Dermis microvascular lymphatic vessel endothelial cell (primary cell): ENCODE measurements around the gene STOML1. TPM values are rescaled to one million over a fixed set of nuclear protein-coding genes. Genes with fewer than 3 reads are reported as not detected.
A peak's percentile ranks its signal among the peaks of the same experiment; 100 is the strongest.
"Not testable (repeated sequence)": the region's sequence is repeated elsewhere in the genome, so short reads cannot be mapped to it uniquely, and the experiment has no call there.

Experiments used
- DNase-seq, 2 donors: peaks; one replicate each; pipeline versions ENCODE4 v3.0.0 to v3.0.0-alpha.2; 2010; ENCODE audit warnings: low read depth in 2 of 2
- total RNA-seq: library from RNA; depleted of rRNA; stranded (reverse); fragments of >200 nt; gene quantifications from 2 replicates; pipeline ENCODE4 v1.2.1, GENCODE V29; 2014

Gene STOML1
- total RNA-seq, 1 donor from 2014 or later = 8.6 TPM

DNA sequence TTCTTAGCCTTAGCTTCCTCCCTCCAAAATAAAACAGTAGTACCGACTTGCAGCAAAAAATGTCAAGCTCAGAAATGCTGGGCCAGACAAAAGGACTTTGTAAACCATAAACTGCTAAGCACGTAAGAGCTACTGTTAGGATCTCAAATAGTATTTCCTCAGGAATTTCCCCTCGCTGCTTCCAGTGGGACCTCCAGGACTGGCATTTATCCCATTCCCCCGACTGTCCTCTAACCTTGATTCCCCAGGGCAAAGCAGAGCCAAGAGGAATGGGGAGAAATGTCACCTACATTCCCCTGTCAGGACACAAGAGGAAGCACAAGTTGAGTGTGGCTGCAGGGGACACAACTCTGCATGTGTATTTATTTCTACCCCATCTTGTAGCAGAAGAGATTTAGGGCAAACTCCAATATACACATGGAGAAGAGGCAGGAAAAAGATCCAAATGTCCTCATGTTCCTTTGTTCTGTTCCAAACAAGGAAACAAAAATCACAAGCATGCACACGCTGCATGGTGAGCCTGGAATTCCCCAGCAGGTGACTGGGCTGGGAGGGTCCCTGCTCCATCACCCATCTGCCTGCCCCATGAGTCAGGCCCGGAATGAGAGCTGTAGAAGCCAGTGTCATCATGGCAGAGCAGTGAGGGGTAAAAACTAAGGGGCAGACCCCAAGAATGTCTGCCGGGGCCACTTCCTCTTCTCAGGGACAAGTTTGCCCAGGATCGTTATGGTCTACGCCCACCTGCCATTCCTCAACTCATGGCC, 4.2 kb downstream of the STOML1 start:
- DNase-seq = peak; percentile 85 to 87

DNA sequence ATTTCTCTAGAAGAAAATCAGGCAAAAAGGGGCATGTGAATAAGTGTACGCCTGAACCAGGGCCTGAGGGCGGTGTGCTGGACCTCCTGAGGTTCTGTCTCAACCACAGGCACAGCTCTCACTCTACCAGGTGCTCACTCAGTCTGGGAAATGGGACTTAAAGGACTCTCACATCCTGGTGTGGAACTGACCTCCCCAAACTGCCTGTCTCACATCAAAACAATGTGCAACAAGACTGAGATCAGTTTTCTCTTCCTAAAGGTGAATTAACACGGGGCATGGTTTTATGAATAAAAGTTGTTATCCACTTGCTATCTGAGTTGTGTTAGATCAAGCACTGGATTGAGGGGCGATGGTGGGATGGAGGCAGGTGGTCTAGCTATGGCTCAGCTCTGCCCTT, 4.8 kb downstream of the STOML1 start:
- DNase-seq = no peak

DNA sequence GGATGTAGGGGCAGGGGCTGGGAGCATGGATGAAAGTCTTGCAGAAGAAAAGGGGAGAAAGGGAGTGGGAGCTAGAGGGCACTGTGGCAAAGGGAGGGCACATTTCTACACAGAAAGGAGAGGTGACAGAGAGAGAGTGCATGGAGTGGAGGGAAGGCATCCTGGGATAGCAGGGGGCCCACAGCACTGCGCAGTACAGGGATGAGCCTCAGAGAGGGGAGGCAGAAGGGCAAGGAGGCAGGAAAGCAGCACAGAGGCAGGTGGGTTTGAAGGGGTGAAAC, 5.4 kb downstream of the STOML1 start:
- no peak for DNase-seq

DNA sequence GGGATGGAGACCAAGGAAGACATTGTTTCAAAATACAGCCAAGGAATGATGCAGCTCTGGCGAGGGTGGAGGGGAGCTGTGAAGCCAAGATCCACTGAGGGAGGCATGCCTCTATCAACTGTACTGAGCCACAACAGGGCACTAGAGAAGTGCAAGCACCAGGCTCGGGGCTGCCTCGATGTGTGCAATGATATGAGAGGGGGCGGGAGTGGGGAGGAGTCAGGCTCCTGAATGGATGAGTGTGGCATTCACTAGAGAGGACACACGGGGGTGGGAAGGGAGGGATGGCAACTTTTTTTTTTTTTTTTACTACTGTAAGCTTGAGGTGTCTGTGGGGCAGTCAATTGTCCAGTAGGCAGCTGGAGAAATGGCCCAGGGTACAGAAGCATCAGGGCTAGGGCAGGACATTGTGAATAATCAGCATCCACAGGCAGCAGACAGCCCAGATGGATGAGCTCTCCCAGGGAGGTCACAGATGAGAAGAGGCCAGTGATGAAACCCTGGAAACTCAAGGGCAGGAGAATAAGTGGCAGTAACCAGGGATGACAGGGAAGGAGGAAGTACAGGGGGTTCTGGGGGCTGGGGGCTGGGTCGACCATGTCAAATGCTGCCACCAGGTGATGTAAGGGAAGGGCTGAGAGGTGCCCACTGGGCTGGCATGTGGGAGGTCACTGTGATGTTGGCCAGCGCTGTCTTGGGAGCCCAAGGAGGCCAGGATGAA, 5.9 kb downstream of the STOML1 start:
- no peak for DNase-seq

DNA sequence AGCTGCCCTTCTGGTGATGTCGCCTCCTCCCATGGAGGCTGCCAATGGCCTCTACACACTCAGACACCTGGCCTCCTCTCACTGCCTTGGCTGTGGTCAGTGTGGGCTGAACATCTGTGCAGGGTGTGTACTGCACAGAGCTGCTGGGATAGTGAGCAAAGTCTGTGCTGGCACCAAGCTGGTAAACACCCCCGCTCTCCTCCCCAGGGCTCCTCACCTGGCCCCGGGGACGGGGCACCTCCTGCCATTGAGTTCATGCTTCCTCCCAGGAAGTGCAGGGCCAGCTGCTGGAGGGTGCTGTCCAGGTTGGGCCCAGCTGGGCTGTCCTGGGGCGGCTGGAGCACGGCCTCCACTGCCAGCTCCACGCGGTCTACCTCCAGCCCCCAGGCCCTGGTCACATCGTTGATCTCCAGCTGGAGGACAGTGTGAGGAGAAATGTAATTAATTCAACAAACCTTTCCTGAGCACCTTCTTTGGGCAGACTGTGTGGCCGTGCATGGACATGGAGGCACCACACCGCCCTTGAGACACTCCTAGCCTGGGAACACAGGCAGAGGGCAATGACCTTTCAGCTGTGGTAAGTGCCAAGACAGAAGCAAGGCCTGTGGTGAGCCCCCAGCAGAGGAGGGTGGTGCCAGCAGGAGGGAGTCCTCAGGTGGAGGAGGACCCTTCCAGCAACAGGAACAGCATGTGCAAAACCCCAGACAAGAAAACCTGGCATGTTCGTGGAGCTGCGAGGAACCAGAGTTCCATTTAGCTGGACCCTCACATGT, 6.8 kb downstream of the STOML1 start:
- no peak for DNase-seq

DNA sequence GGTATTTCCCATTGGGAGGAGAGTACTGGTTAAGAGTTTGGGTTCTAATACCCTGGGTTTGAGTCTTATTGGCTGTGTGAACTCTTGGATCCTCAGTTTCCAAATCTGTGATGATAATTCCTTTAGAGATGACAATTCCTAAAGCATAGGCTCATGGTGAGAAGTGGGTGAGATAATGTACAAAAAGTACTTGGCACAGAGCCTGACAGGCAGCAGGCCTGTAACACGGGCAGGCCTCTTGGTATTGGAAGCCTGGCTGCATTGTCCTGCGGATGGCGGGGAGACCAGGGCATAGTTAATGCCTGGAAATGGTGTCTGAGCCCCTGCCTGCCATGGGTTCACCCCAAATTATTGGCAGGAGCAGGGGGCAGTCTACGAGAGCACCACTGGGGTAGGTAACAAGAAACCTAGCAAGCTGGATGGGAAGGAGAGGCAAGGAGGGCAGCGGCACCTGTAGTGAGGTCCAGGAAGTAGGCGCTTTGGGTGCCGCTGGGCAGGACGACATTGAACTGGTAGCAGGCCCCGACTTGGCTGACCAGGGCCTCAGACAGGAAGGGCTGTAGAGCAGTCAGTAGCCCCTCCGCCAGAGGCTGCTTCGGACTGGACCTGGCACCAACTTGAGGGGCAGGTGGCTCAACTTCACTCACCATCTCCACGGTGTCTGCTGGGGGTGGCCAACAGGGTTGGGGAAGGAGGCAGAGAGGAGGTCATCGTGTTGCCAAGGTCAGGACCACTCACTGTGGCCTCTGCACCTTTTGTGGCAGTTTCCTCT, 7.7 kb downstream of the STOML1 start:
- no peak for DNase-seq

DNA sequence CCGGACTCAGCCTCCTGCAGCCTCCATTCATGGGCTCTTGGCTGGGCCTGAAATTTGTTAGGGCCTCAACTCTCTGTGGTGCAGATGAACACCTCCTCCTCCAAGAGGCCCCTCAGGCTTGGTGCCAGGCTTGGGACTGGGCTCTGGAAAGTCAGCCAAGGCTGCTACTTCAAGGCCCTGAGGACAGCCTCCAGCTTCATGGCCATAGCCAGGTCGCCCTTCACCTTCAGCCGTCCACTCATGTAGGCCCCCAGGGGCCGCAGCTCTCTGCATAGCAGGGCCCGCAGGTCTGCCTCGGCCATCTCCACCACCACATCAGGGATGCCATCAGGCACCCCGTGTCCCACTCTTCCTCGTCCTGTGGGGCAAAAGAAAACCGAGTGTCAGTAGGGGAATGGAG, 8.3 kb downstream of the STOML1 start:
- no peak for DNase-seq

DNA sequence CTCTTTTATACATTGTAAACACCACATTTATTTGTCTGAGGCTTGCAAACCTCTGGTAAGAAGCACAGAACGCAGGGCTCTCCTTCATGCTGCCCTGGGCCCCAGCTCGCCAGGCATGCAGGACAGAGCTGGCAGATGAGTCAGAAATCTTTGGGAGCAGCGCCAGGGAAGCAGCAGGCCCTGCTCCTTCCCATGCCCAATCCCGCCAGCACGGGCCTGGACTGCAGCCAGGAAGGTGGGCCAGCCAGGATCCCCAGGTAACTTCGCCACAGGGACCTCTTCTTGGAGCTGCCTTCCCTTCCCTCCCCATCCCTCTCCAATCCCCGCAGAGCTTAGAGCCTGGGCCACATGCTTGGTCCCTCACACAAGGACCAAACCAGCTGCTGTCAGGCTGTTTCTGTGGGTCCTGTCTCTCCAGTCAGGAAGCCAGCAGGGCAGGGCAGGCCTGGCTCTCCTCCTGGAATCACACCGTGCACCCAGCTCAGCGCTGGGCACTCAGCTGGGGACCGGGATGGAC, 8.8 kb downstream of the STOML1 start:
- peak in 1 of 2 donors; percentile 67 for DNase-seq

DNA sequence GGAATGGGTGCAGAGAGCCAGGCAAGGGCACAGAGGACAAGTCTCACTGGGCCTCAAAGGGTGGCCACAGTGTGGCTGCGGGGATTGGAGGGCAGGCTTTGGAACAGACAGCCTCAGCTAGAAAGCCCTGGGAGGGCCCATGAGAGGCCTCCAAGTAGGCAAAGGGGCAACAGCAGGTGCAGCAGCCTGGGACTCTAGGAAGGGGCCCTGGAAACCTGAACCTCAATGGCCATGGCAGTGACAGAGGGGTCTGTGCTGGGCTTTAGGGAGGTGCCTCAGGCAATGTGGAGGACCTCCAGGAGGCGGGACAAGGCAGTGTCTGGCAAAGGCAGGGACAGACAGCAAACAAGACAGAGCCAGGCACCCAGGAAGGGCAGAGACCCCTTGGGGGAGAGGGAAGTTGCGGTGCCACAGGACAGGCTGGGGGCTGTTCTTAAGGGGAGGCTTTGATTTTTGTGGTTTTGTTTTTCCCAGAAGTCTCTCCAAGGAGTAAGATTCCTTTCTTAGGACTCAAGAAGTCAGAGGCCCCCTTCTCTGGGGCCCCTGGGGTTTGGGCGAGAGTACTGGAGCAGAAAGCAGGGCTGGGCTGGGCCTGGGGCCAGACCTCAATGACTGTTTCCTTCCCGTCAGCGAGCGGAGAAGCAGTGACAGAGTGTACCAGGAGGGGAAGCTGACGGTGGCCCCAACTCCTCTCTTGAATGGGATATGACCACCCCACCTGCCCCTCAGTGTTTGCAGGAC, 9.7 kb downstream of the STOML1 start:
- peak; percentile 41 to 62 for DNase-seq

DNA sequence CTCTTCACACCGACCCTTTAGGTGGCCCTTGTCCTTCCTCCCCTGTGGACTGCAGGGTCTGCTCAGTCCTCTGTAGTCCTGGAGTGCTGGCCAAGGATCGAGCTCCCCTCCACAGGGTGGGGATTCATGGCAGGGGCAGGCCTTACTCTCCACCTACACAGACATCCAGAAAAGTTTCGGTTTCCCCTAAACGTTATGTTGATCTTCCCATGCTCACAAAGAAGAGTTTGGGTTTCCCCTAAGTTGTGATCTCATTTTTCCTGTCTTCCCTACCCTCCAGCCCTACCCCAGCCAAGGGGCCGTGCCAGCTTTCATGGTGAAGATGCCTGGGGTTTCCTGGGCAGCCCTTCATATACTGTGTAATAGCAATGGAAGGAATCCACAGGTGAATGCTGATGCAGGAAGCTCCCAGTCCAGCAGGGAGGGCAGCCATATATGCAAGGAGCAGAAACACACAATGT, 10.3 kb downstream of the STOML1 start:
- peak in 1 of 2 donors; percentile 33 for DNase-seq

DNA sequence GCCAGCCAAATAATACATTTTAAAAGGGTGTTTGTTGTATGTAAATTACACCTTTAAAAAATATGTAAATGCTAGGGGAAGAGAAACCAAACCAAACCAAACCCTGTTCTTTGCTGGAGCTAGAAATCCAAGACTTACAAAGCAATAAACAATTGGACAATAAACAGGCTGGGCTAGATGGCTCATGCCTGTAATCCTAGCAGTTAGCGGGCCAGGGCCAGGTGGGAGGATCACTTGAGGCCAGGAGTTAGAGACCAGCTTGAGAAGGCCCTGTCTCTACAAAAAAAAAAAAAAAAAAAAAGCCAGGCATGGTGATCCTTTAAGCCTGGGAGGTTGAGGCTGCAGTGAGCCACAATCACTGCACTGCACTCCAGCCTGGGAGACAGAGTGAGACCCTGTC, 12.5 kb downstream of the STOML1 start:
- DNase-seq = no peak

DNA sequence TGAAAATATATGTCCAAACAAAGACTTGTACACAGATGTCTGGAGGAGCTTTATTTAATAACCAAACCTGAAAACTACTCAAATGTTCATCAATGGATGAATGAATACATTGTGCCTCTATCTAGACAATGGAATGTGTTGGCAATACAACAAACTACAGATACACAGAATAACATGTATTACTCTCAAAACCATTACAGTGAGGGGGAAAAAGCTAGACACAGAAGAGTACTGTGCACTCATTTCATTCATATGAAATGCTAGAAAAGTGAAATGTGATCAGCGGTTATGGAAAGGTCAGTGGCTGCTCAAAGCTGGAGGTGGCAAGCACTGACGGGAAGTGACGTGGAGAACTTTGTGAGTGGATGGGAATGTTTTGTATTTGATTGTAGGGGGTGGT, 13.2 kb downstream of the STOML1 start:
- DNase-seq = no peak

DNA sequence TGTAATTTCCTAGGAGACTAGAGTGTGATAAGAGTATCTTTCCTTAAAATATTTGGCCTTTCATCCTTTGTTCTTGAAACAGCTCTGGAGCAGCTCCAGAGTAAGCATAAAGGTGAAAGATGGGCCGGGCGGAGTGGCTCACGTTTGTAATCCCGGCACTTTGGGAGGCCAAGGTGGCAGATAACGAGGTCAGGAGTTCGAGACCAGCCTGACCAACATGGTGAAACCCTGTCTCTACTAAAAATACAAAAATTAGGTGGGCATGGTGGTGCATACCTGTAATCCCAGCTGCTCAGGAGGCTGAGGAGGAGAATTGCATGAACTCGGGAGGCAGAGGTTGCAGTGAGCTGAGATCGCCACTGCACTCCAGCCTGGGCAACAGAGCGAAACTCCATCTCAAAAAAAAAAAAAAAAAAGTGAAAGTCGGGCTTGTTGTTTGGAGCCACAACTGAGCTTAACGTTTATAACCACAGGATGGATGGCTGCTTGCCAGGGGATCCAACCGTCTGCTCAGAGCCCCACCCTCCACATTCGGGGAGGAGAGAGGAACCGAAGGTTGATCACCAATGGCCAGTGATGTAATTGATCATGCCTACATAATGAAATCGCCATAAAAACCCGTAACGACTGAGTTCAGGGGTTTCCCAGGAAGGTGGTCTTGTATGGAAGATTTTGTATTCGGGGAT, 16.5 kb downstream of the STOML1 start:
- not testable (repeated sequence) for DNase-seq

DNA sequence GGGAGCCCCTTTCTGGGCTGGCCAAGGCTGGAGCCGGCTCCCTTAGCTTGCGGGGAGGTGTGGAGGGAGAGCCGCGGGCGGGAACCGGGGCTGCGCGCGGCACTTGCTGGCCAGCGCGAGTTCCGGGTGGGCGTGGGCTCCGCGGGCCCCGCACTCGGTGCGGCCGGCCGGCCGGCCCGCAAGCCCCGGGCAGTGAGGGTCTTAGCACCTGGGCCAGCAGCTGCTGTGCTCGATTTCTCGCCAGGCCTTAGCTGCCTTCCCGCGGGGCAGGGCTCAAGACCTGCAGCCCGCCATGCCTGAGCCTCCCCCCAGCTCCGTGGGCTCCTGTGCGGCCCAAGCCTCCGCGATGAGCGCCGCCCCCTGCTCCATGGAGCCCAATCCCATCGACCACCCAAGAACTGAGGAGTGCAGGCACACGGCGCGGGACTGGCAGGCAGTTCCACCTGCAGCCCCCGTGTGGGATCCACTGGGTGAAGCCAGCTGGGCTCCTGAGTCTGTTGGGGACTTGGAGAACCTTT, 18.4 kb downstream of the STOML1 start:
- DNase-seq = not testable (repeated sequence)

DNA sequence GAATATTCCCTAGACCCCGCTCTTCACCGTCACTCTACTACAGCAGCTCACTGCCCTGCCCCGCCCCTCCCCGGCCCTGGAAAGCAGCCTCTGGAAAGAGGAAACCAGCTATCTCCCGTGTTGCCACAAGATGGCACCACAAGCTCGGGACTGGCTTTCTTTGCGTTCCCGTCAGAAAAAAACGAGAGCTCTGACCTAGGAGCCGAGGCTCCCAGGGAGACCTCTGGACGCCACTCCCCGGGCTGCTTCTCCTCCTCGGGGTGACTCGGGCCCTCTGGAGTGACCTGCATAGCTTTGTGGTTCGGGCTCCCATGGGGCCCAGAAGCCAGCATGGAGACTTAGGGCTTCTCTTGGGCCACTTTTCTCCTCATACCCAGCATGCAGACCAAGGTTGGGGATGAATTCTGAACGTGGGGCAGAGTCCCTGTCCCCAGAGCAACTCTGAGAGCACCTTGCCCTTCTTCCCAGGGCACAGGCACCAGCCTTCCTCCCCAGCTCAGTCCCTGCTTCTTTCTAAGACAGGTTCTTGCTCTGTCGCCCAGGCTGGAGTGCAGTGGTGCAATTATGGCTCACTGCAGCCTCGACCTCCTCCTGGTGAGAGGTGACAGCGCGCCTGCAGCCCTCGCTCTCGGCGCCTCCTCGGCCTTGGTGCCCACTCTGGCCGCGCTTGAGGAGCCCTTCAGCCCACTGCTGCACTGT, 19.0 kb downstream of the STOML1 start:
- DNase-seq = peak; percentile 72 to 81

DNA sequence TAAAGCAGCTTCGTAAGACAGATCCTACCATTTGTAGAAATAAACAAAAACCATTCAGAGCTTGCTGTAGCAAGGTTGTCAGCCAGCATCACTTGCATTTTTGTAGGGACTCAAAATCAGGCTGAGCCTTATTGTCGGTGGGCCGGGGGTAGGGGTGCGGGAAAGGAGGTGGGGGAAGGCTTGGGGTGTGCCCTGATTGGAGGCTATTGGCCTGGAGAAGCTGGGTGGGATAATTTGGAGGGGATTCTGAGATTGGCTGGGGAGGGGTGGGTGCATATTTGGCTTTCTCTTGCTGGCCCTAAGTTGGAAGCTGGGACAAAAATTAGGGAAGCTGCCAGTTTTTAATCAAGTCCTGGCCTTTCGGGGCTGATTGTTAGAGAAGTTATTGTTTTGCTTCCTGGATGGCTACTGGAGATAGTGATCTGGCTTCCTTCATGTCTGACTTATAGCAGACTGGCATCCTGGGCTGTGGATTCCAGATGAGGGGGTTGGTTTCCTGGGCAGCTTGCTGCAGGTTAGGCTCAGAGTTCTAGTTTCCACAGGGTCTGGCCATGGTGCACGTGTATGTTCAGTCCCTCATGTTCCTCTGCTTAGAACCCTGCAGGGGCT, 22.8 kb downstream of the STOML1 start:
- no peak for DNase-seq

DNA sequence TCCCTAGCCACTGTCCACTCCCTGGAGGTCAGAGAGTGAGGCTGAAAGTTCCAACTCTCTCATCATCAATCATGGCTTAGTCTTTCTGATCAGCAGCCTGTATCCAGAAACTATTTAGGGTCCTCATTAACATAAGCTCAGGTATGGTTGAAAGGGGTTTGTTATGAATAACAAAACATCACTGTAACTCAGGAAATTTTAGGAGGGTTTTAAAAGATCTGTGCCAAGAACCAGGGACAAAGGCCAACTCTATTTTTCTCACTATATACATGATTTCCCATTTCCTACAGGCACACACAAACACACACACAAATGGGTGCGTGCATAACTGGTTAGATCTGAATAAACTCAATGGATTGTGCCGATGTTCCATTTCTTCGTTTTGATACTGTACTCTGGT, 23.6 kb downstream of the STOML1 start:
- DNase-seq = no peak

DNA sequence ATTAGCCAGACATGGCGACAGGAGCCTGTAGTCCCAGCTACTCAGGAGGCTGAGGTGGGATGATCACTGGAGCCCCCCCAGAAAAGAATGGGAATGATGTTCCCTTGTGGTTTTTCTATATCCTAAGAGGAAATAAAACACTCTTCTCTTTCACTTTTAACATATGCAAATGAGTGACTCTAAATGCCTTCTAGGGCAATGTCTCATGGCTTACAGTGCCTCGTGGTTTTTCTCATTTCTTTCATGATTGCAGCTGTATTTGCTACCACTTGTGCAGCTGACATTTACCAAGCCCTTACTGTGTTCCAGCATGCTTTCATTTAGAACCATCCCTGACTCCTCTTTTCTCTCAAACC, 26.4 kb downstream of the STOML1 start:
- no peak for DNase-seq
